Measurements from ENCODE around the gene ACSL1. TPM values are rescaled to one million over a fixed set of nuclear protein-coding genes. Genes with fewer than 3 reads are reported as not detected.

The ACSL1 gene
- total and polyA plus RNA-seq, 2 donors (not counting 3 experiments of a cell fraction or from before 2014, with no cell fraction given) = 7.3 to 17.7 TPM

DNA sequence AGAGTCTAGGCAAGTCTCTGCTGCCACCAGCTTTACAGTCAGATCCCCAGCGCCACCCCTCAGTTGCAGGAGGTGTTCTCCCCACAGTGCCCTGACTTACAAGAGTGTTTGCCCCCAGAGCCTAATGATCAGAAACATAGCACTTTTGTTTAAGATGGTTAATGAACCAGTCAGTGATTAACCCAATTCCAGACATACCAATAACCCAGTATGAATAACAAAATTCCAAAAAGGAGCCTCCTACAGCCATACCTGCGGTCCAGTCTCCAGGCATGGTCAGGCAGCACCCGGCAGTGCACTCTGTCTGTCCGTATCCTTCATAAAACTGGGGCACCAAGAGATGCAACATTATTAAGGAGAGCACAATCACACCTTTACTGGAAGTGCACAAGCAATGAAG is 61.2 kb downstream of the ACSL1 start:
- Histone ChIP-seq H3K9me1 (replicated peaks; ENCODE audit: control insufficient read depth, extremely low read depth, insufficient read depth, low read length) (no peaks in the 10 kb centered on the region), H3K4me3 (replicated peaks in 1 of 3; ENCODE audit: insufficient read depth in 1 of 3, low read depth in 1 of 3, low read length in 3 of 3) (no peak overlapping the region), H3K4me2 (ENCODE audit: insufficient read depth, low read length) (no peak overlapping the region), H3K9ac (replicated peaks; ENCODE audit: extremely low read depth, insufficient read depth, low read length) (no peak overlapping the region), H3K36me3 (ENCODE audit: control insufficient read depth in 2 of 2, extremely low read depth in 1 of 2, insufficient read depth in 2 of 2, low read length in 2 of 2) (peaks cover 0 to 2% of the 10 kb centered on the region in 2 experiments), H3K4me1 (ENCODE audit: control insufficient read depth, extremely low read depth, insufficient read depth, low read length) (no peaks in the 10 kb centered on the region), H2AFZ (ENCODE audit: low read depth, low read length) (no peak overlapping the region), H3K27me3 (ENCODE audit: control insufficient read depth in 2 of 2, insufficient read depth in 2 of 2, low read length in 2 of 2) (no peaks in the 10 kb centered on the region), H3K27ac (ENCODE audit: insufficient read depth, low read depth, low read length) (no peak overlapping the region), H3K9me3 (replicated peaks; ENCODE audit: control insufficient read depth, insufficient read depth, low read length) (no peaks in the 10 kb centered on the region), H3K79me2 (ENCODE audit: control insufficient read depth, insufficient read depth, low read length) (no peaks in the 10 kb centered on the region), H4K20me1 (replicated peaks; ENCODE audit: control insufficient read depth, extremely low read depth, insufficient read depth, low read length) (no peaks in the 10 kb centered on the region)
- POLR2A ChIA-PET = no interaction called here
- no TSS peak for BruUV-seq (replicated peaks)
- TF ChIP-seq JUN (IDR thresholded peaks at IDR 0.05; ENCODE audit: borderline replicate concordance, insufficient read depth, insufficient read length, low read depth) = no peak
- TF ChIP-seq EZH2 (IDR thresholded peaks at IDR 0.05; ENCODE audit: borderline replicate concordance, low read depth, low read length, severe bottlenecking) = no peak
- TF ChIP-seq, protein P1, sequence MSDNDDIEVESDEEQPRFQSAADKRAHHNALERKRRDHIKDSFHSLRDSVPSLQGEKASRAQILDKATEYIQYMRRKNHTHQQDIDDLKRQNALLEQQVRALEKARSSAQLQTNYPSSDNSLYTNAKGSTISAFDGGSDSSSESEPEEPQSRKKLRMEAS (IDR thresholded peaks at IDR 0.05; ENCODE audit: insufficient read depth, insufficient read length) = no peak
- TF ChIP-seq FOS (IDR thresholded peaks at IDR 0.05; ENCODE audit: borderline replicate concordance, insufficient read depth, low read length) = no peak
- no peak for TF ChIP-seq GATA2 (IDR thresholded peaks at IDR 0.05; ENCODE audit: insufficient read depth, insufficient read length, low read depth, low read length)
- TF ChIP-seq MYC (IDR thresholded peaks at IDR 0.05; ENCODE audit: low read depth, low read length) = no peak
- TF ChIP-seq POLR2AphosphoS5 (IDR thresholded peaks at IDR 0.05; ENCODE audit: insufficient read depth, low read depth, low read length) = no peak
- TF ChIP-seq, protein P2, sequence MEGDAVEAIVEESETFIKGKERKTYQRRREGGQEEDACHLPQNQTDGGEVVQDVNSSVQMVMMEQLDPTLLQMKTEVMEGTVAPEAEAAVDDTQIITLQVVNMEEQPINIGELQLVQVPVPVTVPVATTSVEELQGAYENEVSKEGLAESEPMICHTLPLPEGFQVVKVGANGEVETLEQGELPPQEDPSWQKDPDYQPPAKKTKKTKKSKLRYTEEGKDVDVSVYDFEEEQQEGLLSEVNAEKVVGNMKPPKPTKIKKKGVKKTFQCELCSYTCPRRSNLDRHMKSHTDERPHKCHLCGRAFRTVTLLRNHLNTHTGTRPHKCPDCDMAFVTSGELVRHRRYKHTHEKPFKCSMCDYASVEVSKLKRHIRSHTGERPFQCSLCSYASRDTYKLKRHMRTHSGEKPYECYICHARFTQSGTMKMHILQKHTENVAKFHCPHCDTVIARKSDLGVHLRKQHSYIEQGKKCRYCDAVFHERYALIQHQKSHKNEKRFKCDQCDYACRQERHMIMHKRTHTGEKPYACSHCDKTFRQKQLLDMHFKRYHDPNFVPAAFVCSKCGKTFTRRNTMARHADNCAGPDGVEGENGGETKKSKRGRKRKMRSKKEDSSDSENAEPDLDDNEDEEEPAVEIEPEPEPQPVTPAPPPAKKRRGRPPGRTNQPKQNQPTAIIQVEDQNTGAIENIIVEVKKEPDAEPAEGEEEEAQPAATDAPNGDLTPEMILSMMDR (IDR thresholded peaks at IDR 0.05; ENCODE audit: extremely low read depth in 1 of 2, insufficient read depth in 1 of 2, low read depth in 1 of 2, low read length in 2 of 2) = no peak
- DNase-seq (ENCODE audit: low read depth, low spot score) (no peak), FAIRE-seq (no peak)
- intact Hi-C loops (cut with micrococcal nuclease) (no loop called here), dilution Hi-C loops (cut with MboI; ENCODE audit: extremely low pct_ligation_motif_present, low sequenced_read_pairs) (no loop called here)
- CTCF ChIA-PET = no interaction called here

Data from endothelial cell of umbilical vein (primary cell).